ENCODE measurements around the gene SIK3.
"Not testable (repeated sequence)": the region's sequence is repeated elsewhere in the genome, so short reads cannot be mapped to it uniquely, and the experiment has no call there.

Gene SIK3

DNA sequence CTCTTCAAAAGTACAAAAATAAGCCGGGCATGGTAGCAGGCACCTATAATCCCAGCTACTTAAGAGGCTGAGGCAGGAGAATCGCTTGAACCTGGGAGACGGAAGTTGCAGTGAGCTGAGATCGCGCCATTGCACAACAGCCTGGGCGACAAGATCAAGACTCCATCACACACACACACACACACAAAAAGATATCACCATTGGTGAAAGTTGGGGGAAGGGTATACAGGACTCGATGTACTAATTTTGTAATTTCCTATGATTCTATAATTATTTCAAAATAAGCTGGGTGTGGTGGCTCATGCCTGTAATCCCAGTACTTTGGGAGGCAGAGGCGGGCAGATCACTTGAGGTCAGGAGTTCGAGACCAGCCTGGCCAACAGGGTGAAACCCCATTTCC, 48.1 kb downstream of the SIK3 start:
- not testable (repeated sequence) for DNase-seq (ENCODE audit: low read depth in 2 of 3, low spot score in 2 of 3)

DNA sequence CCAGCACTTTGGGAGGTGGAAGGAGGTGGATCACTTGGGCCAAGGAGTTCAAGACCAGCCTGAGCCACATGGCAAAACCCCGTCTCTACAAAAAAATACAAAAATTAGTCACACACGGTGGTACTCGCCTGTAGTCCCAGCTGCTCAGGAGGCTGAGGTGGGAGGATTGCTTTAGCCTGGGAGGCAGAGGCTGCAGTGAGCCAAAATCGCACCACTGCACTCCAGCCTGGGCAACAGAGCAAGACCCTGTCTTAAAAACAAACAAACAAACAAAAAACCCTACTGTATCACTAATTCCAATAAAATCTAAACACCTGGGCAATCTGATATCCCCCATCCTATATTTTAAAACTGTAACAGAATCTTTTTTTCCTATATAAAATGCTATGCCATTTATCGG, 51.6 kb downstream of the SIK3 start:
- DNase-seq (ENCODE audit: low read depth in 2 of 3, low spot score in 2 of 3): not testable (repeated sequence)

DNA sequence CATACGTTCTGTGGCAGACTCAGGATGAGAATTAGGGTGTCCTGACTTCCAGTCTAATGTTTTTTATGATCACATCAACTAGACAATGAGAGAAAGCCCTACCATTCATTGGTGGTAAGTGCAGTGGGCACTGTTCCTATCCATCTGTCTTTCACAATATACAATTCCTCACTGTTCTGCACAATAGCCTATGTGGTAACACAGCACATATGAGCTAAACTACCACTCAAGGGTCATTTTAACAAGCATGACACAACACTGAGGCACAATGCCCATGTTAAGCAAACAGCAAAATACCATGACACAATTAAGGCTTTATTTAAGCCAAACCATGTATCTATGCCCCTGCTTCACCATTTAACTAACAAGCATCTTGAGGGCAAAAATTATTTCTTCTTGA, 52.3 kb downstream of the SIK3 start:
- no peak for DNase-seq (ENCODE audit: low read depth in 2 of 3, low spot score in 2 of 3)

DNA sequence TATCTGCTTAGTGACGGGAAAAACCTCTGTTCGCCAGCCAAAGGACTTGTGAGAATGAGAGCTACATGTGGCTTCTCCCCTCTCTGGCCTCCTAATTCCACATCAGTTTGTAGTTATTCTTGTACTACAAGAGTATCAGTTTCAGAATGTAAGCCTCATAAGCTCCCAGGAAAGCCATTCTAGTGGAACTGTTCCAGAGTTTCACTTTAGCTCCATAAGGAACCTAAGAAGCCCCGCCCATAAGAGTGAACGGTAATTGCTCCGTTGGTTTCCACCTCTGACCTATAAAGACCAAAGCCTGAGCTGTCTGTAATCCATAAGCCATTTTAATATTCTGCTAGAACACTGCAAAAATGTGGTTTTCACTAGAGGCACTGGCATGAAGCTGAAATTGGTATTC, 53.0 kb downstream of the SIK3 start:
- no peak for DNase-seq (ENCODE audit: low read depth in 2 of 3, low spot score in 2 of 3)

DNA sequence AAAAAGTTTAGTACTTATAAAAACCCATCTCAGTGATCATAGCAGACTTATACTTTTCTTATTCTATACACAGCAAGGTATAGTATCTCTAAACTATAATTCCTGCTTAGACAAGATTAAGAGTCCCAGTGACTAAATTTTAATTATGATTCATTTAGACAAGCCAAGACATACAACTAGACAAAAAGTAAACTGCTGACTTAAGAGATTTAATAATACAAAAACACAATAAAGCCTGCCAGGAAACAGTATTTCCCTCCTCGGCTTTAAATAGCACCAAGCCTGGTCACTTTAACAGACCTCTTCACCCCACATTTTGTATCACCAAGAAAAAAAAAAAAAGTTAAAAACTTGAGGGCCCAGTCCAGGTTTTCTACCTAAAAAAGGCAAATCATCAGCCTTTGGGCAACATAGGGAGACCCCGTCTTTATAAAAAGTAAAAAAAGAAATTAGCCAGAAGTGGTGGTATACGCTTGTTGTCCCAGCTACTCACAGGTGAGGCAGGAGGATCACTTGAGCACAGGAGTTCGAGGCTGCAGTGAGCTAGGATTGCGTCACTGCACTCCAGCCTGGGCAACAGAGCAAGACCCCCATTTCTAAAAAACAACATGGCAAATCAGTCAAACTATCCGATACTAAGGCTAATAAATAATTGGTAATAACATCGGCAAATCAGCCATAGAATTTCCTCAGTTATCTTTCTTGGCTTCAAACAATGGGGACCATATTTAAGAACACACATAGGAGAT, 53.8 kb downstream of the SIK3 start:
- no peak for DNase-seq (ENCODE audit: low read depth in 2 of 3, low spot score in 2 of 3)

DNA sequence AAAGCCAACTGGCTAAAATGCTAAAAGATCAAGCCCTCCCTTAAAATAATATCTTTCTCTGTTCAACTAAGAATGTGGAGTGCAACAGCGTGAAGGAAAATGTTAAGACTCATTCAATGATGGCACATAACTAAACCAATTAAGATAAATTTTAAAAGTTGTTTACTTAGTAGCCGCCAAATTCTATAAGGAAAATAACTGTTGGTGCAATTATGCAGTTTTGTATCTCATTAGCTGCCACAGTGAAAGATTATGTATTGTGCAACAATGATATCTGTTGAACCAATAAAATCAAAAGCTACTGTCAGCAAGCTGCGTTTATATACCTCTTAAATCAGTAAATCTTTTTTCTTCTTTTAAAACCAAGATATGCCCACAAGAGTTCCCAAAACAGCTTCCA, 55.5 kb downstream of the SIK3 start:
- no peak for DNase-seq (ENCODE audit: low read depth in 2 of 3, low spot score in 2 of 3)

DNA sequence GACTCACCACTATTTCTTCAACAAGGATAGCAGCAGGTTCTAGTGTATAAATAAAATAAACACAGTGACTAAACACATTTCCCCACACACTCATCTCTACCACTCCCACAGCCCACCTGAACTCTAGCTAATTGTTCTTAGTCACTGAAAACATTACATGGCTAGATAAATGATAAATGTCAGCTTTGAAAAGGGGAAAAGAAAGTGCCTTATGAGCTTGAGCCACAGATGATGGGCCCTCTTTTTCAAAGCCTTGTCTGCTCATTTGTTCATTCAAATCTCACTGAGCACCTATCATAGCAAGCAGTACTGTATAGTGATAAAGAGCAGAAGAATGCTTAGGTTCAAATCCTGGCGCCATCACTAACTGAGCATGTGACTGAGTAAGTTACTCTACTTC, 58.3 kb downstream of the SIK3 start:
- DNase-seq (ENCODE audit: low read depth in 2 of 3, low spot score in 2 of 3): no peak

DNA sequence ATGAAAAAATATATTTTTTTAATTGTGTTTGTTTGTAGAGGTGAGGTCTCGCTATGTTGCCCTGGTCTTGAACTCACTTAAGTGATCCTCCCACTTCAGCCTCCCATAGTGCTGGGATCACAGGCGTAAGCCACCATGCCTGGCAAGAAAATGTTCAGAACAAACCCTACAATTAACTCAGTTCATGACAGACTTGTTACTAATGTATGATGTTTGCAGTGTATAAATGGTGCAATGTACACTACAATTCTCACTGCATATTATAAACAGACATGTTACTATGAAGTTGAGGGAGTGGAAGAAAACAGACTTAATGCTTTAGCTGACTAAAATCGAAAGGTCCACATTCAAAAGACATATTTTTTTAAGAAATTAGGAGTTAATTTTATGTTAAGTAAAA, 59.0 kb downstream of the SIK3 start:
- DNase-seq (ENCODE audit: low read depth in 2 of 3, low spot score in 2 of 3): no peak

DNA sequence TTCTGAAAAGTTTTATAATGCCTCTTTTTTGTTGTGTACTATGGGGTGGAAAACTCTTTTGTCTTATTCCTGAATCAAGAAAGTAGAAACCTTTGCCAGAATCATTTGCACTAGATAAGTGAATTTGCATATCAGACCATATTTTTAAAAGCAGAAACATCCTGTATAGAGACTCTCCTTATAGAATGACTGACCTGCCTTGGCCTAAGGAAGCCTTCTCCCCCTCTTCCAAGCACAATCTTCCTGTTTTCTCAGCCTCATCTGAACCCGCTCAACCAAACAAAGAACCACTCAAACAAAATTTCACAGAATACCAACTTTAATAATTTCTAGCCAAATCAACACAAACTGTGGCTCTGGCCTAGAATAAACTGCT, 60.3 kb downstream of the SIK3 start:
- DNase-seq (ENCODE audit: low read depth in 2 of 3, low spot score in 2 of 3): no peak

DNA sequence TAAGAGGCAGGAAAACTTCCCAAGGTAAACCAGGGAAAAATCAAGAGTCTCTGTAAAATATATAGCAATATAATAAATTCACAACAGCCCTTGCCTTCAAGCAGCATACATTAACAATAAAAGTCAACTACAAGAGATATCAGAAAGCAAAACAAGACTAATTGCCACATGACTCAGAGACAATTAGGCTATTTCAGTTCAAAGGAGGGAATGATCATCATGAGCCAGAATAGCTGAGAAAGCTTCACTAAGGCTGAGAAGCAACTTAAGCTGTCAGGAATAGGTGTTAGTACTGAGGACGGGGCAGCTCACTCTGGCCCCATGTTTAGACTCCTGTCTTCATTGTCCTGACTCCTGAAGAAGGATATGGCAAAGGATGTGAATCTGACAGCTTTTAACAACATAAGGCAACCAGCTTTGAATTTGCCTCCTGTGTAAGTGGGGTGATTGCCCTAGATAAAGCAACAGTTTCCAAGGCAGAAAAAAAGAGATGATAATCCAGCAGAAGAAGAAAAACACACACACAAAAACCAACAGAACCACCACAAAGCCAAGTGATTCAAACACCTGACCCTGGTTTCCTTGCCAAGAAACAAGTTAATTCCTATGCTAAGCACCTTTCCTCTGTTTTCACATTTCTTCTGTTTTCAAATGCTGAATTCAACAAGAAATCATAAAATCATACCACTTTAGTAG, 60.8 kb downstream of the SIK3 start:
- DNase-seq (ENCODE audit: low read depth in 2 of 3, low spot score in 2 of 3): no peak

DNA sequence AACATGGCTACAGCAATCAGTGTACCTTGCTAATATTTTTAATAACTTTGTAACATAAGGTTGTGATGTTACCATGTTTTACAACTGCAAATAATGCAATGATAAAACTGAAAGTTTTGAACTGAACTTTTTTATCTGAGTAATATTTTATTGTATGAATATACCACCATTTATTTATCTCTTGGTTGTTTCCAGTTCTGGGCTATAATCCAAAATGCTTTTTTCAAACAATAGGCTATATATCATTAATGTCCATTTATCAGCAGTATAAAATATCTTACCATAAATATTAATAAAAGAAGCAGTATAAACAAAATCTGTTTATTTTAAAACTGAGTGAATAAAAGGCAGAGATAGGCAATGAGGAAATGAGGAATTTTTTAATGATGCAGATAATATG, 63.3 kb downstream of the SIK3 start:
- DNase-seq (ENCODE audit: low read depth in 2 of 3, low spot score in 2 of 3): no peak

DNA sequence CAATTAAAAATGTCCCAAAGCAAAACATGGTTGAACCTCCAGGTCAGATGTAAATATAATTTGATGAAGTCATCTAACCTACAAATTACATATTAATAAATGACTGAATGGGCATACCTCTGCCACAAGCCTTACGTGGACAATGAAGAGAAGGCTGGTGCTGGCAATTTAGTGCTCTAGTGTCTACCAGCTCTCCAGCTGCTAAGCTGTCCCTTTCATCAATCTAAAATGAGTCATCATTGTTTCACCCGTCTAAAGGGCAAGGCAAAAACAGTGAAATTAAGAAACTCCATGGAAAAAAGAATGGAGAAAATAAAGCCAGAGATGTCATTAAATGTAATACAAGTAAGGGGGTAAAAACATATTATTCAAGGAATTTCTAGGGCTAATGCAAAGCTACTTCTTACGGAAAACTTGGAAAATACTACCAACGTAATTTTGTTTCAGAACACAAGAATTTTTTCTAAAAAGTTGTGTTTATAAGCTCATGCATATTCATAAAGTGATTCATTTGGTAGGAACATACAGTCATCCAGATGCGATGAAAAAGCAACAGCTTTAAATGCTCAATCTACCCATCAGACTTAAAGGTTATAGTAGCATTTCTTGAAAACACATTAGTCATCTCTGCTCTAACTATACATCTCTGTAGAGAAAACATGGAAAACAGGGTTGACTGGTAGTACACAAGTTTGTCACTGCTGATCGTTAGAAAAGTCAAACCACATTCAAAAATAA, 71.5 kb downstream of the SIK3 start:
- no peak for DNase-seq (ENCODE audit: low read depth in 2 of 3, low spot score in 2 of 3)

DNA sequence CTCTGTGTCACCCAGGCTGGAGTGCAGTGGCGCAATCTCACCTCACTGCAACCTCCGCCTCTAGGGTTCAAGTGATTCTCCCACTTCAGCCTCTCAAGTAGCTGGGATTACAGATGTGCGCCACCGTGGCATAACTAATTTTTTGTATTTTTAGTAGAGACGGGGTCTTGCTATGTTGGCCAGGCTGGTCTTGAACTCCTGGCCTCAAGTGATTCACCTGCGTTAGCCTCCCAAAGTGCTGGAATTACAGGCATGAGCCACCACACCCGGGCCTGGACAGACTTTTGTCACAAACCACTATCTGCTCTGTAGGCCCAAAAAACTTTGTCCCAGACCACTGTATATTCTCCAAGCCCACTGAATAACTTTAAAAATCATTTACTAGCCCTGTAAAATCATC, 74.5 kb downstream of the SIK3 start:
- DNase-seq (ENCODE audit: low read depth in 2 of 3, low spot score in 2 of 3): not testable (repeated sequence)

DNA sequence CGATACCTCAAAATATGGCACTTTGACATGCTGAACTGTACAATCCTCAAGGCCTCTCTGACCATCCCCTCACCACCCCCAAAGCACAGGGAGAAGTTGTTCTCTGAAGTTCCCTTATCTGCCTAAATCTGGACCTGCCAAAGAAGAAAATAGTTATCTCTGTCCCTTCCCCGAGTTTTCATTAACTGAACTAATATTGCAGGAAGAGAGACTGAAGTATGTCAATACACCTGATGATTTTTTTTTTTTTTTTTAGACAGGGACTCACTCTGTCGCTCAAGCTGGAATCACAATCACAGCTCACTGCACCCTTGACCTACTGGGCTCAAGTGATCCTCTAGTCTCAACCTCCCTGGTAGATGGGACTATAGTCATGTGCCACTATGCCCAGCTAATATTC, 75.0 kb downstream of the SIK3 start:
- no peak for DNase-seq (ENCODE audit: low read depth in 2 of 3, low spot score in 2 of 3)

DNA sequence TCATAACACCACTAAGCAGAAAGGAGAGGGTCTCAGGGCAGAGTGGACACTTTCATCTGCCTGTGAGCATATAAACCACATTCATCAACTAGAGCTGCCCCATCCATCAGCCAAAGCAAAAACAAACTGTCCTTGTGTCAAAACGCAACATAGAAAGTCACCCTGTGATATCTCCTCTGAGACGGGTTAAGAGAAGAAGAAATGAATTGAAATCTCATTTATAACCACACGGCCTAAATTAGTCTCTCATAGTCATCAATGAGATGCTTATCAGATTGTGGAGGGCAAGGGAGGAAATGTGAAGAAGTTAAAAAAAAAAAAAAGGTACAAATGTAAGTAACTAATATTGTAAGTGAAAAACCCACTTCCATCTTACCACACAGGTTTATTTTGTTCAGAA, 75.7 kb downstream of the SIK3 start:
- DNase-seq (ENCODE audit: low read depth in 2 of 3, low spot score in 2 of 3): no peak

DNA sequence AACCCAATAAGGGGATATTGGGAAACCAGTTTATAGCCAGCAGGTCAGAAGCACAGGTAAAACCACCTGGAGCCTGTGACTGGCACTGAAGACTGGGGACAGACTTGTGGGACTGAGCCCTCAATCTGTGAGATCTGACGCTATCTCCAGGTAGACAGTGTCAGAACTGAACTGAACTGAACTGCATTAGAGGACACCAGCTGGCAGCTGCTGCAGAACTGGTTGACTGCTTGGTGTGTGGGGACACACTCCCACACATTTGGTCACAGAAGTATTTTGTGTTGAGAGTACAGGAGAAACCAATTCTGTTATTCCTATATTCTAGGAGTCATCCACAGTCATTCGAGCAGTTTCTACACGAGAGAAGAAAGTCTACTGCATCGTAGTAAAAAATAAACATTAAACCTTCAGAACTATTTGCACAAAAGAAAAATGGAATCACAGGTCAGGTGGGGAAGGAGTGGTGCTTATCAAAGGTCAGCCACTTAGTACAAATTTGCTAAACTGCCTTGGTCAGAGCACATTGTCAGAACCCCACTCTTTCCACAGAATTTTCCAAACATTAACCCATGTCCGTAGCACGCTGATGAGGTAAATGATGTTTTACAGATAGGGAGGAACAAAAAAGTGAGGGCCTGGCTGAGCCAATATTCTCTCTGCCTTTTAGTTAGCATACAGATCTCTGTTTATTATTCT, 77.2 kb downstream of the SIK3 start:
- no peak for DNase-seq (ENCODE audit: low read depth in 2 of 3, low spot score in 2 of 3)

DNA sequence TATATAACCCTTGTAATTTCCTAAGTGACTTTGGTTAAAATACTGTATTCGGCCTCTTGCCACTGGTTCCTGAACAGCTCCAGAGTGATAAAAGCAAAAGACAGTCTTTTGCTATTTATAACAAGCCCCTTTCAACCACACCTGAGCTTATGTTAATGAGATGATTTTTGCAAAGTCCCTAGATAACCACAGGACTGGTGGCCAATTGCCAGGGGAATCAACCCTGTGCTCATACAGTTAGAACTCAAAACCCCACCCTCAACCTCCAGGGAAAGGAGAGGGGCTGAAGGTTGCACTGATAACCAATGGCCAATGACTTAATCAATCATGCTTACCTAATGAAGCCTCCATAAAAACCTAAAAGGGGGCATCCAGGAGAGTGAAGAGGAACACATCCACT, 77.9 kb downstream of the SIK3 start:
- DNase-seq (ENCODE audit: low read depth in 2 of 3, low spot score in 2 of 3): no peak

DNA sequence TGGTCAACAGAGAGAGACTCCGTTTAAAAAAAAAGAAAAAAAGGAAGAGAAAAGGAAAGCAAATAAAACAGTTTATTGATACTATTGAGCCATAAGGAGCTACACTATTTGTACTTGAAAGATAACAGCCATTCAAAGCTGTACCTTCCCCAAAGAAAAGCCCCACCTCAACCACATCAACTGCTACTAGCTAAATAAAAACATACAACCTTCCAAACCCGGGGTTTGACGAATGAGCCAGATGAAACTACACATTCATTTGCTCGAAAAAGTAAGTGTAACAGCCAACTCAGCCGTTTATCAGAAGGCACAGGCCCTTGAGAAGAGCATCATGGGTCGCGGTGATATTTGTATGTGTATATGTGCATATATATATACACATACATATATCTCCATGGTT, 78.4 kb downstream of the SIK3 start:
- no peak for DNase-seq (ENCODE audit: low read depth in 2 of 3, low spot score in 2 of 3)

DNA sequence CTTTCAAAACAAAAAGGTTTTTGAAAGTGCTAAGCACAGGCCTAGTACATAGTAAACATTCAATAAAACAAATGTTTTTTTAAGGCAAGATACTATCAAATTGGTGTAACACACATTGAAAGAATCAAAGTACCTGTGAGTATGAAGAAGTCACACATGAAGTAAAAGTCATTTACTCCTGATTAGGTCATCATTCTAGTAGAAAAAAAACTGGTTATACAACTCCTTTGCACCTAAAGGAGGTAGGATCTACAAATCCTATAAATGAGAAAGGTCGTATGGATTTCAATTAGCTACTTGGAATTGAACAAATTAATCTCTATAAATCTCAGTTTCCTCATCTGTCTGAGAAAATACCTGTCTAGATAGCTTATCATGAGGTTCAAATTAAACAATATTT, 80.8 kb downstream of the SIK3 start:
- no peak for DNase-seq (ENCODE audit: low read depth in 2 of 3, low spot score in 2 of 3)

DNA sequence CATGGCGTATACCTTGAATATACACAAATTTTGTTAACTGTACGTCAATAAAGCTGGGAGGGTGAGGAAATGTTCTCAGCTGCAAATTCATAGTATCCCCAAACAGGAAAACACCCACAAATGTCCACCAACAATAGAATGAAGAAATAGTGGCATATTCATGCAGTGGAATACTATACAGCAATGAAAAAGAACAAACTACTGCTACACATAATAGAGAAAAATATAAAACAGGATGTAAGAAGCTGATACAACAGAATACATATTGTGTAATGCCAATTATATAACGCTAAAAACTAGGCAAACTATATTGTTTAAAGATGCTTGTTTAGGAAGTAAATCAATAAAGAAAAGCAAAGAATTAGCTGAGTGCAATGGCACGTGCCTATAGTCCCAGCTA, 81.5 kb downstream of the SIK3 start:
- DNase-seq (ENCODE audit: low read depth in 2 of 3, low spot score in 2 of 3): no peak

DNA sequence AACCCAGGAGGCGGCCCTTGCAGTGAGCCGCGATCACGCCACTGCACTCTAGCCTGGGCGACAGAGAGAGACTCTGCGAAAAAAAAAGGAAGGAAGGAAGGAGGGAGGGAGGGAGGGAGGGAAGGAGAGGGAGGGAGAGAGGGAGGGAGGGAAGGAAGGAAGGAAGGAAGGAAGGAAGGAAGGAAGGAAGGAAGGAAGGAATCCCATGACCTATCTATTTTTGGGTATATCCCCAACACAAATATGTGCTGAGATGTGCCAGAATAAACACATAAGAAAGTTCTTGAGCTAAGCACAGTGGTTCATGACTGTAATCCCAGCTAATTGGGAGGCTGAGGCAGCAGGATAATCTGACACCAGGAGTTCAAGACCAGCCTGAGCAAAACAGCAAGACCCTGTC, 82.0 kb downstream of the SIK3 start:
- DNase-seq (ENCODE audit: low read depth in 2 of 3, low spot score in 2 of 3): no peak

DNA sequence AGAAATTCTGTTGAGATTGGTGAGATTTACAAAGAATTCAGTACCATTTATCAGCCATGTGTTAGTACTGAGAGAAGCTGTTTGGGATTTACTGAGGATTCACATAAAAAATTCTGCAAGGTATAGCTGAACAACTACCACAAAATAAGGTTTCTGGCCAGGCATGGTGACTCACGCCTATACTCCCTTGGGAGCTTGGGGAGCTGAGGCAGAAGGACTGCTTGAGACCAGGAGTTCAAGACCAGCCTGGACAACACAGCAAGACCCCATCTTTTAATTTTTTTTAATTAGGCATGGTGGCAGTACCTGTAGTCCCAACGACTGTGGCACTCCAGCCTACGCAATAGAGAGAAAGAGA, 86.7 kb downstream of the SIK3 start:
- DNase-seq (ENCODE audit: low read depth in 2 of 3, low spot score in 2 of 3): no peak
